WTC11 (cell line): ENCODE data around the gene ZSWIM4. TPM values are rescaled to one million over a fixed set of nuclear protein-coding genes. Genes with fewer than 3 reads are reported as not detected.

Experiments
- CBFB ChIP-seq: sonication (generic); formaldehyde crosslinking; IDR thresholded peaks from 2 replicates; pipeline ENCODE4 v1.8.1; 2022; ENCODE audit warnings: mild to moderate bottlenecking, low read depth, missing genetic modification reagents
- CDX4 ChIP-seq: fragments of 250-450 bp; sonication (Bioruptor Pico); IDR thresholded peaks from 2 replicates; pipeline ENCODE4 v1.9.0; 2021; ENCODE audit warnings: moderate library complexity, mild to moderate bottlenecking, inconsistent platforms, borderline replicate concordance
- CREM ChIP-seq: sonication (generic); formaldehyde crosslinking; IDR thresholded peaks from 2 replicates; pipeline ENCODE4 v1.8.1; 2022; ENCODE audit warnings: mild to moderate bottlenecking, missing genetic modification reagents, moderate library complexity
- E2F1 ChIP-seq: sonication (generic); formaldehyde crosslinking; IDR thresholded peaks from 2 replicates; pipeline ENCODE4 v1.8.0; 2022; ENCODE audit warnings: mild to moderate bottlenecking, missing genetic modification reagents
- EMX1 ChIP-seq: fragments of 250-450 bp; sonication (Bioruptor Pico); IDR thresholded peaks from 2 replicates; pipeline ENCODE4 v1.8.0; 2021; ENCODE audit warnings: mild to moderate bottlenecking
- FOXJ3 ChIP-seq: sonication (generic); formaldehyde crosslinking; IDR thresholded peaks from 2 replicates; pipeline ENCODE4 v1.9.0; 2021; ENCODE audit warnings: missing genetic modification reagents, mild to moderate bottlenecking, borderline replicate concordance
- IRF2 ChIP-seq: sonication (generic); formaldehyde crosslinking; IDR thresholded peaks from 2 replicates; pipeline ENCODE4 v1.8.0; 2022; ENCODE audit warnings: low read depth, missing genetic modification reagents, borderline replicate concordance
- JAZF1 ChIP-seq: fragments of 250-450 bp; sonication (Bioruptor Pico); IDR thresholded peaks from 2 replicates; pipeline ENCODE4 v1.9.0; 2021; ENCODE audit warnings: moderate library complexity, mild to moderate bottlenecking, inconsistent platforms
- JUN ChIP-seq: sonication (generic); formaldehyde crosslinking; IDR thresholded peaks from 2 replicates; pipeline ENCODE4 v1.8.0; 2023; ENCODE audit warnings: mild to moderate bottlenecking, missing genetic modification reagents
- KAT7 ChIP-seq: sonication (generic); formaldehyde crosslinking; IDR thresholded peaks from 2 replicates; pipeline ENCODE4 v1.8.1; 2023; ENCODE audit warnings: missing genetic modification reagents, mild to moderate bottlenecking, borderline replicate concordance
- MLX ChIP-seq: sonication (generic); formaldehyde crosslinking; IDR thresholded peaks from 2 replicates; pipeline ENCODE4 v1.8.1; 2023; ENCODE audit warnings: mild to moderate bottlenecking, missing genetic modification reagents, moderate library complexity
- MYBL2 ChIP-seq: sonication (generic); formaldehyde crosslinking; IDR thresholded peaks from 2 replicates; pipeline ENCODE4 v1.8.1; 2023; ENCODE audit warnings: mild to moderate bottlenecking, moderate library complexity, missing genetic modification reagents
- NFATC4 ChIP-seq: fragments of 250-450 bp; sonication (Bioruptor Pico); IDR thresholded peaks from 2 replicates; pipeline ENCODE4 v1.9.0; 2021; ENCODE audit warnings: mild to moderate bottlenecking
- NFYB ChIP-seq: sonication (generic); formaldehyde crosslinking; conservative IDR thresholded peaks from 2 replicates; pipeline ENCODE4 v1.8.0; 2022; ENCODE audit warnings: low read depth, missing genetic modification reagents
- PRRX2 ChIP-seq: fragments of 250-450 bp; sonication (Bioruptor Pico); IDR thresholded peaks from 2 replicates; pipeline ENCODE4 v1.8.0; 2021; ENCODE audit warnings: mild to moderate bottlenecking
- RORB ChIP-seq: fragments of 250-450 bp; sonication (Bioruptor Pico); IDR thresholded peaks from 2 replicates; pipeline ENCODE4 v1.9.0; 2021; ENCODE audit warnings: mild to moderate bottlenecking
- SMAD4 ChIP-seq: sonication (generic); formaldehyde crosslinking; IDR thresholded peaks from 2 replicates; pipeline ENCODE4 v1.8.0; 2022; ENCODE audit warnings: mild to moderate bottlenecking, missing genetic modification reagents
- SP1 ChIP-seq: sonication (generic); formaldehyde crosslinking; conservative IDR thresholded peaks from 2 replicates; pipeline ENCODE4 v1.8.1; 2022; ENCODE audit warnings: missing genetic modification reagents
- USF1 ChIP-seq: sonication (generic); formaldehyde crosslinking; IDR thresholded peaks from 2 replicates; pipeline ENCODE4 v1.8.0; 2022; ENCODE audit warnings: mild to moderate bottlenecking, missing genetic modification reagents
- ZBTB21 ChIP-seq: sonication (generic); formaldehyde crosslinking; IDR thresholded peaks from 2 replicates; pipeline ENCODE4 v1.8.1; 2023; ENCODE audit warnings: mild to moderate bottlenecking, missing genetic modification reagents, borderline replicate concordance
- ZBTB43 ChIP-seq: sonication (generic); formaldehyde crosslinking; IDR thresholded peaks from 2 replicates; pipeline ENCODE4 v1.8.1; 2023; ENCODE audit warnings: mild to moderate bottlenecking, missing genetic modification reagents
- ZNF121 ChIP-seq: sonication (generic); formaldehyde crosslinking; IDR thresholded peaks from 2 replicates; pipeline ENCODE4 v1.8.0; 2023; ENCODE audit warnings: missing genetic modification reagents
- ZNF263 ChIP-seq: sonication (generic); formaldehyde crosslinking; IDR thresholded peaks from 2 replicates; pipeline ENCODE4 v1.8.1; 2022; ENCODE audit warnings: low read depth, mild to moderate bottlenecking, moderate library complexity, missing genetic modification reagents
- ZNF281 ChIP-seq: sonication (generic); formaldehyde crosslinking; IDR thresholded peaks from 2 replicates; pipeline ENCODE4 v1.8.0; 2023; ENCODE audit warnings: mild to moderate bottlenecking, missing genetic modification reagents
- ZNF512 ChIP-seq: sonication (generic); formaldehyde crosslinking; IDR thresholded peaks from 2 replicates; pipeline ENCODE4 v1.8.1; 2022; ENCODE audit warnings: missing genetic modification reagents, borderline replicate concordance
- ZNF671 ChIP-seq: fragments of 250-450 bp; sonication (Bioruptor Pico); IDR thresholded peaks from 2 replicates; pipeline ENCODE4 v1.8.0; 2021; ENCODE audit warnings: mild to moderate bottlenecking
- ZSCAN18 ChIP-seq: fragments of 250-450 bp; sonication (Bioruptor Pico); IDR thresholded peaks from 2 replicates; pipeline ENCODE4 v2.1.2; 2022; ENCODE audit warnings: mild to moderate bottlenecking, moderate library complexity
- total RNA-seq: library from RNA; stranded (reverse); gene quantifications from 3 replicates; pipeline ENCODE4 v1.2.3, GENCODE V29; 2021

ZSWIM4 gene
- total RNA-seq, 1 experiment from 2014 or later: 33.4 TPM

GRCh38 chr19:13833330-13834243, 38.3 kb downstream of the ZSWIM4 start (continued):
- TF ChIP-seq ZNF281: no peak
- TF ChIP-seq SP1: peak; percentile 81
- TF ChIP-seq RORB (CRISPR knock-in tag): no peak
- no peak for TF ChIP-seq CDX4 (CRISPR knock-in tag)
- TF ChIP-seq MYBL2 (CRISPR knock-in tag): no peak
- TF ChIP-seq USF1 (CRISPR knock-in tag): no peak
- no peak for TF ChIP-seq JUN (CRISPR knock-in tag)
- TF ChIP-seq SMAD4 (CRISPR knock-in tag): no peak
- no peak for TF ChIP-seq FOXJ3 (CRISPR knock-in tag)
- no peak for TF ChIP-seq EMX1 (CRISPR knock-in tag)
- TF ChIP-seq ZSCAN18: no peak
- peak; percentile 98 for TF ChIP-seq NFYB (CRISPR knock-in tag)
- TF ChIP-seq CREM (CRISPR knock-in tag): no peak
- TF ChIP-seq NFATC4 (CRISPR knock-in tag): 0 out of 2 replicates have a peak, but pooled peaks have one; percentile 25
- TF ChIP-seq ZNF263: no peak
- TF ChIP-seq E2F1 (CRISPR knock-in tag): no peak
- TF ChIP-seq KAT7: 0 out of 2 replicates have a peak, but pooled peaks have one; percentile 12
- no peak for TF ChIP-seq MLX (CRISPR knock-in tag)
- TF ChIP-seq ZBTB21 (CRISPR knock-in tag): no peak
- TF ChIP-seq ZNF121 (CRISPR knock-in tag): no peak
- TF ChIP-seq ZBTB43: no peak
- no peak for TF ChIP-seq ZNF512 (CRISPR knock-in tag)
- TF ChIP-seq IRF2: no peak
- TF ChIP-seq JAZF1 (CRISPR knock-in tag): no peak
- TF ChIP-seq ZNF671 (CRISPR knock-in tag): no peak
- no peak for TF ChIP-seq PRRX2 (CRISPR knock-in tag)
- TF ChIP-seq CBFB: no peak
